GOT3 (cell line): ENCODE data around the gene HTD2.

Source experiments
- DNase-seq: peaks from one replicate; lab custom pipeline; 2025; ENCODE audit warnings: mixed read lengths; lab: John Stamatoyannopoulos, UW

The HTD2 gene

DNA sequence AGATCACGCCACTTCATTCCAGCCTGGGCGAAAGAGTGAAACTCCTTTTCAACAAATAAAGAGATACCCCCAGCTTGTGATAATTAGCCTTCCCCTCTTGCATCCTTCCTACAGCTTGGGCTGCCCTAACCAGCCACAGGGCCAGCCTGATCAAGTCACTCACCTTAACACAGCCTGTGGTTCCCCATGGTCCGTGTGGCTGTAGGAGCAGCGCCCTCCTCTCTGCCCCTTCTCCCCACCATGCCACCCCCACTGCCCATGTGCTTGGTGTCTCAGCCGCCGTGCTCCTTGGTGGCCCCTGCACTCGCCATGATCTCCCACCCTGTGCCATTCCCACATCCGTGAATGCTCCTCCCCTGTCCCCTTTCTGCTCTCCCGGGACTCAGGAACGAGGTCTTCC, 13.5 kb upstream of the HTD2 start:
- no peak for DNase-seq

DNA sequence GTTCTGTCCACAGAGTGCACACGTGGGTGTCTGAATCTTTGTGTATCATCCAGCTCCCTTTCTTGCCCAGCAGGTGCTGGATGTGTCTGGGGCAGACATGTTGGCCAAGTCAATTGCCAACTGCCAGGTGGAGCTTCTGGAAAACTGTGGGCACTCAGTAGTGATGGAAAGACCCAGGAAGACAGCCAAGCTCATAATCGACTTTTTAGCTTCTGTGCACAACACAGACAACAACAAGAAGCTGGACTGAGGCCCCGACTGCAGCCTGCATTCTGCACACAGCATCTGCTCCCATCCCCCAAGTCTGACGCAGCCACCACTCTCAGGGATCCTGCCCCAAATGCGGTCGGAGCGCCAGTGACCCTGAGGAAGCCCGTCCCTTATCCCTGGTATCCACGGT, 12.8 kb upstream of the HTD2 start:
- DNase-seq: no peak

DNA sequence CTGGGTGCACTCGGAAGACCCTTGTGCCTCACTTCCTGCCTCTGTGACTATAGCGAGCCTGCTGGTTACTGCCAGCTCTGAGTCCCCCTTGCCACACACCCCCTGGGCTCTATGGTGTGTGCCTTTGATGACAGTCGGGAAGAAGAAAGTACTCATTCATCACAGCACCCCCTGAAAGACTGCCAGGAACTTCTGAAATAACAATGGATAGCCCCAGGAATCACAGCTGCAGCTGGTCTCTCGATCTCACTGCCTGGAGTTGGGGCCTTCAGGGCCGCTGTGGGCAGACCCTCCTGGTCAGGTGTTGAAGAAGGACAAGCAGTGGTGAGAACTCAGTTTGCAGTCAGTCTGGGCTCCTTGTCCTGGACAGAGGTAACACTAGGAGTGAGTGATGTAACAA, 10.1 kb upstream of the HTD2 start:
- no peak for DNase-seq

DNA sequence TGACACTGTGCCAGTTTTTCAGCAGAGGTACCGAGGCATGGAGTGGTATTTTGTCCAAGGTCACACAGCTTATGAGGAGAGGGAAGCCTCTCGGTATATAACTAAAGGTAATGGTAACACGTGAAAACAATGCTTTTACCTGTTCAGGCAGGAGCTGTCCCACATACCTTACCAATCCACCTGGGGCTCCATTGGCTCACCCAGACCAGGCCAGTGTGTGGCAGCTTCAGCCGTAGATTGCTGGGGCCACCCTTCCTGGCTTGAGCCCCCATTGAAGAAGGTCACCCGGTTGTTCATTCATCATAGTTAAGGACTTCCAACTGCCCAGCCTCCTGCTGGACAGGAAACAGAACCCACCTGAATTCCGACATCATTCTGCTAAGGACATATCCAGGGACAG, 9.5 kb upstream of the HTD2 start:
- no peak for DNase-seq

GRCh38 chr3:58298190-58298589, 8.1 kb upstream of the HTD2 start:
- DNase-seq: no peak

DNA sequence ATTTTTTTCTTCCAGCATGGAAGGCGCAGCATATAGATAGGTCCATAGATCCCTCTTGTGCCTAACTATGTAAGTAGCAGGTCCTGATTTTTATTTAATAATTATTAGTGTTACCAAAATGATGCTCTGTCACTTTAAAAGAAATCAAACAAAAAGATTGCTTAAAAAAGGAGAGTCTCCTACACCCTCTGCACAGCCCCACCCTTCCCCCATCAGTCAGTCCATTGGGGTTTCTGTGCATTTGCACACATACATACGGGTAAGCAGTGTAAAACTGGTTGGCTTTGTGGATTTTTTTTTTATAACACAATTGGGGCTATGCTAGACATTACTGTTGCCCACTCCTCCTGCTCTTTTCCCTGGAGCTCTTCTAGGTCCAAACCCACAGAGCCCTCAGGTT, 7.2 kb upstream of the HTD2 start:
- no peak for DNase-seq

- no peak for DNase-seq
These were observed 6.3 kb upstream of the HTD2 start for GRCh38 chr3:58299839-58300516.

DNA sequence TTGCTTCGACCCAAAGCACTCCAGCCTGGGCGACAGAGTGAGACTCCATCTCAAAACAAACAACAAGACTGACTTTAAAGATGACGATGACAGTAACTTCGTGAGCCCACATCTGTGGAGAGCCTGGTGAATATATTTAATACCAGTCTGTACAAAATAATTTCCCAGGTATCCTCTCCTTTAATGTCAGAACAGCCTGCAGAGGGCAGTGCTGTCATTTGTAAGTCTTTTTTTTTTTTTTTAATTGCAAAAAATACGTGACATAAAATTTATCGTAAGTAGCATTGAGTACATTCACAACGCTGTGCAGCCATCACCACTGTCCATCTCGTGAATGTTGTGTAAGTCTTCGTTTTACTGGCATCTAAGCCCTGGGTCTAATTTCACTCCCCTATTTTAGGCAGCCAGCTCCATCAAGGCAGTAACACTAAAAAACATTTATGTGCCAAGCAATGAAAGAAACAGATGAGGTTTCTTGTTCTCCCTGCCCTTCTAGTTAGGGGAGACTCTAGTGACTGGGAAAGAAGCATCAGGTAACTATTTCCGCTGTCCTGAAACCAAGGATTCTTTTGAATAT, 1.4 kb downstream of the HTD2 start:
- DNase-seq: no peak

DNA sequence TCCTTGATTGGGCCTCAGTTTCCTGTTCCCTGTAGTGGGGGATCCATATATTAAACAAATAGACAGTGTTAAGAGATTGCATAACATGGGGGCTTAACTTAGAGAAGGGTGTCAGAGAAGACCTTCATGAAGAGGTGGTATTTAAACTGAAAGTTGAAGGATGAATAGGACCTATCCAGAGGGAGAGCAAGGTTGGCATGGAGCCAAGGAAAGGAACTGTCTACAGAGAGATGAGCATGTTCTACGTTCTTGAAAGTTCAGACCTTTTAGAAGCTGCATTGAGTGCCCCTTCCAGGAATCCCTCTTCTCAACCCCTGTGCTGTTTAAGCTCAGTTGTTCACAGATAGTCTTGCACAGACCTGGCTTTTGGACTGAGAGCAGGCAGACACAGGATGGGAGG, 2.4 kb downstream of the HTD2 start:
- no peak for DNase-seq

GRCh38 chr3:58317811-58318210, 11.5 kb downstream of the HTD2 start:
- DNase-seq: no peak

DNA sequence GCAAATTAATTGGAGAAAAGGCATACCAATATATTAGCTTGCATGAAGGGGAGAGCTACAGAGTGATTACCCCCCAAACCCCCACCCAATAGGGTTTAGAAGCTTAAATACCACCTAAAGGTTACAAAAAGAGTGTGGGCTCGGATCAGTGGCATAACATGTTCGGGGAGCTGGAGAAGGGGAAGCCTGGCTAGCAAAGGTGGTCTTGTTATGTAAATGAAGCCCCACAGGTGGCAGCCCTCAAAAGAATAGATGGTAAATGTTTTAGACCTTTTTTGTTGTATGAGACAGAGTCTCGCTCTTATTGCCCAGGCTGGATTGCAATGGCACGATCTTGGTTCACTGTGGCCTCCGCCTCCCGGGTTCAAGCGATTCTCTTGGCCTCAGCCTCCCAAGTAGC, 15.5 kb downstream of the HTD2 start:
- DNase-seq: no peak

DNA sequence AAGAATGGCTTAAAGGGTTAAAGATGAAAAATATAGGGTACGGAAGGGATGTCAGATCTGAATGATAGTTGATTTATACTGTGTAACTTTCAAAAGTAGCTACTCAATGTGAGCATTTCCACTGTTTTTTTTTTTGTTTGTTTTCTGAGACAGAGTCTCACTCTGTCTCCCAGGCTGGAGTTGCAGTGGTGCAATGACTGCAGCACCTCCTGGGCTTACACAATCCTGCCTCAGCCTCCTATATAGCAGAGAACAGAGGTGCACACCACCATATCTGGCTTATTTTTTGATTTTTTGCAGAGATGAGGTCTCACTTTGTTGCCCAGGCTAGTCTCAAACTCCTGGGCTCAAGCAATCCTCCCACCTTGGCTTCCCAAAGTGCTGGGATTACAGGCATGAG, 16.5 kb downstream of the HTD2 start:
- no peak for DNase-seq

GRCh38 chr3:58323529-58324390, 17.4 kb downstream of the HTD2 start:
- no peak for DNase-seq

DNA sequence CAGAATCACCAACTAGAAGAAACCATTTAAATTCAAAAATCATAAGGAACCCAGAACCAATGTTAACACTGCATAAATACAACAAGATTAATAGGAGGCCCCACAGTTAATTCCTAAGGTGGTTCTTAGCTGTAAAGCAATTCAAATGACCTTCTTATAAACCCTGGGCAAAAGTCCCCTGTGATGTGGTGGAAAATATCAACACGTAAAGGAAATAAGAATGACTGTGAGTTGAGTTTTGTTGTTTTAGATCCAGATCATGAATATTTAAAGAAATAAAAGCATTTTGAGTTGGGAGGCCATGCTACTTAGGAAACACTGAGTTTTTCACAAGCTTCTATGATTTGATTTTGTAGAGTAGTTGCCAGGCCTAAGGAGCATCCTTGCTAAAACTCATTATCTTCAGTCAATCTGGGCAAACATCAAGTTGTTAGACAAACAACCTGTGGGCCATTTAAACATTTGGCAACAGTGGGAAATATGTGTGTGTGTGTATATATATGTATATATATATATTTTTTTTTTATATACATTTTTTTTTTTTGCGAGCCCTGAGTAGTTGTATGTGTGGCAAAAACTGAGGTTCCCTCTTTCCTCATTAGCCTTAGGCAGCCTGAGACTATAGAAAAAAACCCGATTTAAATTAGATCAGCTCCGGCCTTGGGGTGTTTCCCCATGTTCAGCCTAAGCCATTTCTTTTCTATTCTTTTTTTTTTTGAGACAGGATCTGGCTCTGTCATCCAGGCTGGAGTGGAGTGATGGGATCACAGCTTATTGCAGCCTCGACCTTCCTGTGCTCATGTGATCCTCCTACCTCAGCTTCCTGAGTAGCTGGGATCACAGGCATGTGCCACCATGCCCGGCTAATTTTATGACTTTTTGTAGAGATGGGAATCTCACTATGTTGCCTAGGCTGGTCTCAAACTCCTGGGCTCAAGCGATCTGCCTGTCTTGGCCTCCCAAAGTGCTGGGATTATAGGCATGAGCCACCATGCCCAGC, 18.4 kb downstream of the HTD2 start:
- DNase-seq: no peak

- no peak for DNase-seq
These were observed 19.2 kb downstream of the HTD2 start for GRCh38 chr3:58325525-58325992.

- no peak for DNase-seq
These were observed 20.1 kb downstream of the HTD2 start for GRCh38 chr3:58326267-58326900.

DNA sequence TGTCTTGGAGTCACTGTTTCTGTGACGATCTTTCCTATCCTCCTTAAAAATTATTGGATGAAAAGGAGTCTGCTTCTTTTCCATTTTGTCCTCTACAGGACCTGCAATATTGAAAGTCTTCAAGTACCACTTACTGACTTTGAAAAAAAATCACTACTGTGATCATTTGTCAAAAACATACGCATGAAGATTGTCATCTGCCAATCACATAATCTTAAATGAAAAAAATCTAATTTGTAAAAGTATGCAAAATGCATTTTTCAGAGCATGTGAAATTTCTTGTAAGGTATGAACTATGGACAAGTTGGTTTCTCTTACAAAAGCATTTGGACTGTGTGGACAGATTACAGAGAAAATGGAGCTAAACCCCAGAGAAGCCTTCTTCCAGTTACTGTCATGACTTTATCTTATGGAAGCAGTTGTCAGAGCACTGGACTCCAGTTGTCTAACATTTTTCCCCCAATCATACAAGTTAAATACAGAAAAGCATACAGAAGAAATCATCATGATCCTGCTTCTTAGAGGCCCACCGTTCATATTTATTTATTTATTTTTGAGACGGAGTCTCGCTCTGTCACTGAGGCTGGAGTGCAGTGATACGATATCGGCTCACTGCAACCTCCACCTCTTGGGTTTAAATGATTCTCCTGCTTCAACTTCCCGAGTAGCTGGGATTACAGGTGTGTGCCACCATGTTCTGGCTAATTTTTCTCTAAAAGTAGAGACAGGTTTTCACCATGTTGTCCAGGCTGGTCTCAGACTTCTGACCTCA, 23.0 kb downstream of the HTD2 start:
- no peak for DNase-seq

DNA sequence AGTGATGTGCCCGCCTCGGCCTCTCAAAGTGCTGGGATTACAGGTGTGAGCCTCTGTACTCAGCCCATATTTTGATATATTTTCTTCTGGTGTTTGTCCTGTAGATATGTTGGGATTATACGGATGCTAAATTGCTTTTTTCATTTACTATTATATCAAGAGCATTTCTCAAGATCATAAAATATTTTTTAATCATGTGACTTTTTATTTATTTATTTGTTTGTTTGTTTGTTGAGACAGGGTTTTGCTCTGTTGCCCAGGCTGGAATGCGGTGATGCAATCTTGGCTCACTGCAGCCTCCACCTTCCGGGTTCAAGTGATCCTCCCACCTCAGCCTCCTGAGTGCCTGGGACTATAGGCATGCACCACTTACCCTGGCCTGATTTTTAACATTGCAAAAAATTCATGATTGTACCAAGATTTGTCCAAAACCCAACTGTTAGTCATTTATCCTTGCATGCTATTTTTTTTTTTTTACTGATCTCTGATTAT, 23.6 kb downstream of the HTD2 start:
- no peak for DNase-seq

GRCh38 chr3:58331593-58332152, 25.4 kb downstream of the HTD2 start:
- DNase-seq: no peak

DNA sequence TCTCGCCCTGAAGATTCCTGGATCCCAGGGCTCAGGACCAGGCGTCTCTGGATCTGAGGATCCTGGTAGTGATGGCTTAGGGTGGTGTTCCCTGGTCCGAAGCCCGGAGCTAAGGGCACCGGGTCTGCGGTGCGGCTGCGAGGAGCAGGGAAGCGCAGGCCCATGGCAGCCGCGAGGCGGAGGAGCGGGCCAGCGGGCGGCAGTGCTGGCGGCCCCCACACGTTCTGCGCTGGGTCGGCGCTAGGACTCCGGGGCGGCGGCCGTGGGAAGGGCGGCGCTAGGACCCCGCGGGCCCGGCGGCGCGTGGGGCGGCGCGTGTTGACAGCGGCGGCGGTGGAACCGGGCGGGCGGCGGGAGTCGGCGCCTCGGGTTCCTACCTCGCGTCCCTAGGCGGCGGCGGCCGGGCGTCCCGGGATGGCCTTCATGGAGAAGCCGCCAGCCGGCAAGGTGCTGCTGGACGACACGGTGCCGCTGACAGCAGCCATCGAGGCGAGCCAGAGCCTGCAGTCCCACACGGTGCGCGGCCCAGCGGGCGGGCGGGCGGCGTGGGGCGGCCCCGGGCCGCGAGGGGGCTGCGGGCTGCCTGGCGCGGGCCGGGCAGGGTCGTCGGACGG, 26.4 kb downstream of the HTD2 start, which contains the start of gene PXK:
PXK (plus strand) TSS at position 318 of the 614 bp plus-strand sequence; CDS start at position 415, 97 bp downstream.
- DNase-seq: peak; percentile 33
